ENCODE data around the gene ADA.
"Not testable (repeated sequence)": the region's sequence is repeated elsewhere in the genome, so short reads cannot be mapped to it uniquely, and the experiment has no call there.

GRCh38 chr20:44671541-44671940 lies 20.0 kb upstream of the ADA start:
- not testable (repeated sequence) for TF ChIP-seq EZH2 (IDR thresholded peaks at IDR 0.05; ENCODE audit: insufficient read depth, low read length)
- TF ChIP-seq, protein P1, sequence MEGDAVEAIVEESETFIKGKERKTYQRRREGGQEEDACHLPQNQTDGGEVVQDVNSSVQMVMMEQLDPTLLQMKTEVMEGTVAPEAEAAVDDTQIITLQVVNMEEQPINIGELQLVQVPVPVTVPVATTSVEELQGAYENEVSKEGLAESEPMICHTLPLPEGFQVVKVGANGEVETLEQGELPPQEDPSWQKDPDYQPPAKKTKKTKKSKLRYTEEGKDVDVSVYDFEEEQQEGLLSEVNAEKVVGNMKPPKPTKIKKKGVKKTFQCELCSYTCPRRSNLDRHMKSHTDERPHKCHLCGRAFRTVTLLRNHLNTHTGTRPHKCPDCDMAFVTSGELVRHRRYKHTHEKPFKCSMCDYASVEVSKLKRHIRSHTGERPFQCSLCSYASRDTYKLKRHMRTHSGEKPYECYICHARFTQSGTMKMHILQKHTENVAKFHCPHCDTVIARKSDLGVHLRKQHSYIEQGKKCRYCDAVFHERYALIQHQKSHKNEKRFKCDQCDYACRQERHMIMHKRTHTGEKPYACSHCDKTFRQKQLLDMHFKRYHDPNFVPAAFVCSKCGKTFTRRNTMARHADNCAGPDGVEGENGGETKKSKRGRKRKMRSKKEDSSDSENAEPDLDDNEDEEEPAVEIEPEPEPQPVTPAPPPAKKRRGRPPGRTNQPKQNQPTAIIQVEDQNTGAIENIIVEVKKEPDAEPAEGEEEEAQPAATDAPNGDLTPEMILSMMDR (IDR thresholded peaks at IDR 0.05; ENCODE audit: insufficient read depth, low read depth, low read length) = not testable (repeated sequence)
